Measurements from ENCODE around the gene RPS6KC1.

RPS6KC1 gene

GRCh38 chr1:213231795-213232231, 180.8 kb downstream of the RPS6KC1 start:
- peak; percentile 60 for DNase-seq (ENCODE audit: low read depth, low spot score)

GRCh38 chr1:213242883-213243282, 191.8 kb downstream of the RPS6KC1 start:
- DNase-seq (ENCODE audit: low read depth, low spot score), result no peak

GRCh38 chr1:213244664-213245091, 193.6 kb downstream of the RPS6KC1 start:
- peak; percentile 32 for DNase-seq (ENCODE audit: low read depth, low spot score)

GRCh38 chr1:213245260-213245910, 194.3 kb downstream of the RPS6KC1 start:
- DNase-seq (ENCODE audit: low read depth, low spot score), result no peak

- DNase-seq (ENCODE audit: low read depth, low spot score), result no peak
These were observed 196.0 kb downstream of the RPS6KC1 start for GRCh38 chr1:213247038-213247437.

GRCh38 chr1:213249395-213249794, 198.4 kb downstream of the RPS6KC1 start:
- no peak for DNase-seq (ENCODE audit: low read depth, low spot score)

- DNase-seq (ENCODE audit: low read depth, low spot score), result no peak
These were observed 199.0 kb downstream of the RPS6KC1 start for GRCh38 chr1:213250041-213250440.

GRCh38 chr1:213250446-213250845, 199.4 kb downstream of the RPS6KC1 start:
- no peak for DNase-seq (ENCODE audit: low read depth, low spot score)

GRCh38 chr1:213251972-213252371, 200.9 kb downstream of the RPS6KC1 start:
- DNase-seq (ENCODE audit: low read depth, low spot score), result no peak

GRCh38 chr1:213256438-213257087, 205.5 kb downstream of the RPS6KC1 start:
- no peak for DNase-seq (ENCODE audit: low read depth, low spot score)

GRCh38 chr1:213260311-213261075, 209.5 kb downstream of the RPS6KC1 start:
- no peak for DNase-seq (ENCODE audit: low read depth, low spot score)

GRCh38 chr1:213264531-213264930, 213.5 kb downstream of the RPS6KC1 start:
- DNase-seq (ENCODE audit: low read depth, low spot score), result no peak

GRCh38 chr1:213266983-213267772, 216.1 kb downstream of the RPS6KC1 start:
- DNase-seq (ENCODE audit: low read depth, low spot score), result no peak

GRCh38 chr1:213268221-213268620, 217.2 kb downstream of the RPS6KC1 start:
- no peak for DNase-seq (ENCODE audit: low read depth, low spot score)

- no peak for DNase-seq (ENCODE audit: low read depth, low spot score)
These were observed 218.8 kb downstream of the RPS6KC1 start for GRCh38 chr1:213269829-213270228.

- no peak for DNase-seq (ENCODE audit: low read depth, low spot score)
These were observed 222.5 kb downstream of the RPS6KC1 start for GRCh38 chr1:213273546-213273945.

- no peak for DNase-seq (ENCODE audit: low read depth, low spot score)
These were observed 223.1 kb downstream of the RPS6KC1 start for GRCh38 chr1:213274140-213274539.

- no peak for DNase-seq (ENCODE audit: low read depth, low spot score)
These were observed 224.3 kb downstream of the RPS6KC1 start for GRCh38 chr1:213275293-213275692.

- no peak for DNase-seq (ENCODE audit: low read depth, low spot score)
These were observed 225.2 kb downstream of the RPS6KC1 start for GRCh38 chr1:213276236-213276635.

GRCh38 chr1:213277036-213277435, 226.0 kb downstream of the RPS6KC1 start:
- no peak for DNase-seq (ENCODE audit: low read depth, low spot score)

- no peak for DNase-seq (ENCODE audit: low read depth, low spot score)
These were observed 228.4 kb downstream of the RPS6KC1 start for GRCh38 chr1:213279410-213279809.
